ENCODE data around the gene AK4.

DNA sequence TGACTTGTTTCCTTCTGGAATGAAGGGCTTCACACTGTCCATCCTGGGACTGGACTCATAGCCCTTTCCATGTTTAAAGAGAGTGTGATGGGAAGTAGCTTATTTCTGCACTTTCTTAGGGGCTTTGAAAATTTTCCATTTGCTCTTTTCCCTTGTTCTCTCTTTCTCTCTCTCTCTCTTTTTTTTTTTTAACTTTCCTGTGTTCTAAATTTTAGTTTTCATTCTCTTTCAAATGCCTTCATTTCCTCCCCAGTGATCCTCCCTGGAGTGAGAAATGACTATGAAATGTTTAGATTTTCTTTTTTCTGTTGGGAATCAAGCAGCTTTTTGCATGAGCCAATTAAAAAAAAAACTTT, 2.1 kb downstream of the AK4 start:
- TF ChIP-seq ZNF174 (tag by site-specific recombination; IDR thresholded peaks at IDR 0.05) (no peak), CTCF (tag by site-specific recombination; IDR thresholded peaks at IDR 0.05) (no peak), ZNF521 (tag by site-specific recombination; IDR thresholded peaks at IDR 0.05) (no peak), ELK4 (IDR thresholded peaks at IDR 0.05; ENCODE audit: borderline replicate concordance, low read depth, low read length) (no peak), ZNF777 (tag by site-specific recombination; IDR thresholded peaks at IDR 0.05; ENCODE audit: borderline replicate concordance) (no peak), ZEB2 (tag by site-specific recombination; IDR thresholded peaks at IDR 0.05) (no peak), ZBTB17 (tag by site-specific recombination; IDR thresholded peaks at IDR 0.05) (no peak), ZNF274 (IDR thresholded peaks at IDR 0.05; ENCODE audit: low read length) (no peak), ZNF274 (tag by site-specific recombination; IDR thresholded peaks at IDR 0.05; ENCODE audit: borderline replicate concordance) (no peak), ZFP3 (tag by site-specific recombination; IDR thresholded peaks at IDR 0.05; ENCODE audit: low read depth) (no peak), YY1 (tag by site-specific recombination; IDR thresholded peaks at IDR 0.05) (no peak), BCL11B (tag by site-specific recombination; IDR thresholded peaks at IDR 0.05; ENCODE audit: low read depth) (no peak)

All from HEK293 (cell line).